CD4-positive, alpha-beta T cell treated with Interleukin-4 for 4 hours (primary cell): ENCODE data around the gene SLC38A10.
"Not testable (repeated sequence)": the region's sequence is repeated elsewhere in the genome, so short reads cannot be mapped to it uniquely, and the experiment has no call there.

Experiments used
- DNase-seq: peaks from one replicate; pipeline ENCODE4 v3.0.0-alpha.2; 2020

SLC38A10 gene

DNA sequence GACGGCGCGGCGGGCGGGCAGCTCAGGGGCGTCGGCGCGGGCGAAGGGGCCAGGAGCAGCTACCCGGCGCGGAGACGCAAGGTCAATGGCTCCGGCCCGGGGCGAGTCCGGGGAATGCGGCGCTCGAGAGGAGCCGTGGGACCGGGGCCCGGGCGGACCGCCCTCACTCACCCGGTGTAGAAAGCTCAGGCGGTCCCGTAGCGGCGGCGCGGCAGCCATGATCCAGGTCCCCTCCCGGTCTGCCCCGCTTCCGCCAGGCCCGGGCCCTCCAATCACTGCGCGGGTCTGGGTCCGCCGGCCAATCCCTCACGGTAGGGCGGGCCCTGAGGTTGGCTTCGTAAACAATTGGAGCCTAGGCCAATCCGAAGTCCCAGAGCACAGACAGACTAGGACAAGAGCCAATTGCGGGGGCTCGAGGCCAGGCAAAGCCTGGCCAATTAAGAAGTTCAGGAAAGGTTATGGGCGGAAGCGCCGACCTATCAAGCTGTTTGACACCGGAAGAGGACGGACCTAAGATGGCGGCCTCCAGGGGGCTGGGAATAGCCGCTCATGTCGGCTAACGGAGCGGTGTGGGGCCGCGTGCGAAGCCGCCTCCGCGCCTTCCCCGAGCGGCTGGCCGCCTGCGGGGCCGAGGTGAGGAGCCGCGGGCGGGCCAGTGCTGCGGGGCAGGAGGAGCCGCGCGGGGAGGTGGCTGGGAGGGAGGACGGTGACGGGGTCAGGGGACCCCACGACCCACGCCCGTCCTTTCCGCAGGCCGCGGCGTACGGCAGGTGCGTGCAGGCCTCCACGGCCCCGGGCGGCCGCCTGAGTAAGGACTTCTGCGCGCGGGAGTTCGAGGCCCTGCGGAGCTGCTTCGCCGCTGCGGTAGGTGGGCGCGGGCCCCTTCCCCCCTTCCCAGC lies 56.0 kb downstream of the SLC38A10 start, which contains the start of the genes NDUFAF8 and TEPSIN:
TSS of gene NDUFAF8 (plus strand) at position 504 of the 899 bp plus-strand sequence. CDS start at position 550, 46 bp downstream.
TSS of gene TEPSIN (minus strand) at position 241 of the 899 bp plus-strand sequence. CDS start at position 219, 22 bp downstream.
- DNase-seq = peak; percentile 98

DNA sequence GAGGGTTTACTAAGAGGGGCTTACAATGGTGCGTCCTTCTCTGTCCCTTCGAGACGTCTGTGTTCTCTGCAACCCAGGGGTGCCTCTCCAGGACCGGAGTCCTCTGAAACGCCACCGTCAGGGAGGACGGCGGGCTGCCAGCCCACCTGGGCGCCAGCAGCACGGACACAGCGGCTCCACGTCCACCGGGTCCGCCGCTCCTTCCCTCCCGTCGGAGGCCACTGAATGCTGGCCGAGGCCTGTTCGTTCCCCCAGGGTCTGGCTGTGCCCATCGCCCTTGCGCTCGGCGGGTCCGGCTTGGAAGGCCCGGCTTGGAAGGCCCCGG lies 56.7 kb downstream of the SLC38A10 start:
- DNase-seq = no peak

GRCh38 chr17:81237591-81238489 lies 57.3 kb downstream of the SLC38A10 start:
- no peak for DNase-seq

DNA sequence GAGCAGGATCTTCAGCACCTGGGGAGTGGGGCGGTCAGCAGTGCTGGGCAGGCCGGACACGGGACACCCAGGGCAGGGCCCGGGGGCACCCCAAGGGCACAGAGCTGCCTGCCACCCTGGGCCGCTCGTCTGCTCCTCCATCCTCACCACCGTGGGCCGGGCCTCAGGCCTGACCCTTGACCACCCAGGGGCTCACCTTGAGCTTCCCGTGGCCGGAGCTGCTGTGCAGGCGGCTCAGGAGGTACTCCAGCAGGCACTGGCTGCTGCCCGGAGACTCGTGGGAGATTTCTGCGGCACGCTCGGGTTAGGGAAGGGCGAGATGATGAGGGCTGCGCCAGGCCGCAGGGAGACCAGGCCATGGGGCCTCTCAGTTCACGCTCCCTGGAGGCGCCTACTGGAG lies 58.3 kb downstream of the SLC38A10 start:
- no peak for DNase-seq

DNA sequence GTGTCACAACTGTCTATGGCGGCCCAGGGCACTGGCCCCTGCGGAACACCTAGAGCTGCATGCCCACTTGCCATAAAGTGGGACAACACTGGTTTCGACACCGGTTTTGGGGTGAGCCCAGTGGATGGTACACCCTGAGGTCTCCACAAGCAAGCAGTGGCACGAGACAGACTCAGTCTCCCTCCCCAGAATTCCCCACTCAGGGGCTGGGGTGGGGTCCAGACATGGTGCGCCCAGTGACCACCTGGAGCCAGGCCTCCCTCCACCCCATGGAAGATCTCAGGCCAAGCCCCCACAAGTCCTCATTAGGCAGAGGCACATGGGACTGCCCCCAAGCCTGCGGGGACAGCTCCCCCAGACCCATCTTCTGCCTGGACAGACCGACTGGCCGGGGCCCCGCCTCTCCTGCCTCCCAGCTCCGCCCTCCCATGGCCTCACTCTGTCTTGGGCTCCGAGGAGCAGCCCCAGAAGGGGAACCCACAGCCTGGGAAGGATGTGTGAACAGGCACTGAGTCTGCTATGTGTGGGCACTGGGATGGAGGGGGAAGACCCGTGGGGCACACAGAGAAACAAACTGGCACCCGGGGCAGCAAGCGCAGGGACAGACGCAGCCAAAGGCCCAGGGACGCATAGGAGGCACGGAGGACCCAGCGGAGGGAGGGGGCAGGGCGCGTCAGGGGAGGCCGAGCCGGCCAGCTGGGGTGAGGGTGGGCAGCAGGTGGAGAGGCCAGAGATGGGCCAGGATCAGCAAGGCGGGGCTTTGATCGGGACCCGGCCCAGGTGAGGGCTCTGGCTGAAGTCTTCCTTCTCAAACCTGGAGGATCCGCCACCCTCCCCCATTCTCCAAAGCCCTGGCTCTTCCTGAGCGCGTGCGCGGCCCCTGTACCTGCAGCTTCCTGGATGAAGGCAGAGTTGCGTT lies 59.0 kb downstream of the SLC38A10 start:
- DNase-seq = no peak

DNA sequence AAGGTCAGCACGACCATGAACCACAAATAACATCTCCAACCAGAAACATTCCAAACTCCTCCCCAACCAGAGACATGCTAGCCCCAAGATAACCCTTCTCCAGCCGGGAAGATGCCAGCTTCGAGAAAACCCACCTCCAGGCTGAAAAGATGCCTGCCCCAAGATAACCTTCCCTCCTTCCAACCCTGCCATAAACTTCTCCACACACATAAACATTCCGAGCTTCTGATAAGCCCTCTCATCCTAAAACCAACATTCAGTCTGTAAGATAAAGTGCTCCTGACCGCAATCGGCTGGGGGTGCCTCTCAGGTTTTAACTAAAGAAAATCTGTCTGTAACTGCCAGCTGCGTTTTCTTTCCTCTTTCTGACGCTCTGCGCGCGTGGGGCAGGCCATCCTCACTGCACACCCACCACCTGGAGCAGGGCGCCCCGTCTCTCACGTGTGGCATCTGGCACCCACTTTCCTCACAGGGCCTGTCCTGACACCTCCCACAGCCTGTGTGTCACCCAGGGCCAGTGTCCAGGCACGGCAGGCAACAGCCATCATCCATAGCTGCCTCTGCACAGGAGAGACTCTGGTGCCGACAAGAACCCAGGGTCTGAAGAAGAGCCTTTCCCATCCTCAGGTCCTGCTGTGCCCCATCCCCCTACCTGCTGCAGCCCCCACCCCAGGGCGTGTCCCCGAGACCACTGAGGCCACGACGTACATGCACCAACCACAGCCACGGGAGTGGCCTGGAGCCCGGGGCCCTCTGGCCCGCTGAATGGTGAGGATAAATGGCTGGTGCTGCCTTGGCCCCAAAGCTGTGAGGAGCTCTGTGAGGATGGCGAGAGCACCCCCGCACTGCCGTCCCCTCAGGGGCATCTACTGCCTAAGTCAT lies 59.9 kb downstream of the SLC38A10 start:
- no peak for DNase-seq

GRCh38 chr17:81234506-81234855 lies 60.6 kb downstream of the SLC38A10 start:
- no peak for DNase-seq

DNA sequence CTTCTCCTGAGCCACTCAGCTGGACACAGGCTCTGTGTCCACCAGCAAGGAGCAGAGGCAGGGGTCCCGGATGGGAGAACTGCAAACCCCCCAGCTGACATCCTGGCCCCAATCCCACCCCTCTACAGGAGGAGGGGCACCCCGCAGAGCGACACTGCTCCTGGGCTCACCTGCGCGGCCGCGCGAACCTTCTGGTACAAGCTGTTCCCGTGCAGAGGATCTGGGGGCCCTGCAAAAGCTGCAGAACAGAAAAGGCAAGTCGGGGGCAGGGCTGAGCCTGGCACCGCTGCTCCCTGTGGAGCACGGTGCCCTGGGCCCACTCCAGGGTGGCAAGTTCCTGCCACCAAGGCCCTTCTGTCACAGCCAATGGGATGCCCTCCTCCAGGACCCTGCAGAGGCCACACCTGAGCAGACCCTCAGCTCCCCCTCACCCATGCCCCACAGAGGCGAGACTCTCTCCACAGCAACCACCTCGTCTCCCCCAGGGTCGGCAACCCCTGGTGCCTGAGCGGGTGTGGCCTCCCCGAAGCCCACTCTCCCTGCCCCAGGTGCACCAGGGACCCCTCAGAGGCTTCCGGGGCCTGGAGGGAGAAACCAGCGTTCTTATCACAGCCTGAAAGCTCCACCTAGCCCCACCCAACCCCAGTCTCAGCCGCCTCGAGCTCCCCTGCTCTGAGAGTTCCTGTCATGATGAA lies 61.1 kb downstream of the SLC38A10 start:
- DNase-seq = no peak

DNA sequence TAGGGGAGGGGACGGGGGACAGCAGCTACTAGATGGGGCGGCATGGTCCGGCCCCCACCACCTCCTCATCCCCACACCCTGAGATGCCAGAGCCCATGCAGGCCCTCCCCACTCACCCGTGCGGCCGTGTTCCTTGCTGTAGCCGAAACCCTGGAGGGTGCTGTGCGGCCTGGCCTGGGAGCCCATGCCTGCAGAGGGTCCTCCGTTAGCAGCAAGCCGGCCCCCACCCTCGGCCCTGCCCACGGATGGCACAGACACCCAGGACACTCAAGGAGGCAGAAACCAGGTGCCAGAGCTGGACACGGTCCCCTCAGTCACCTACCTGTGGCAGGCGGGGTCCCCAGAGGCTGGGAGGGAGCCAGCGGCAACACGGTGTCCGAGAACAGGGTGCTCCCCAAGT lies 61.8 kb downstream of the SLC38A10 start:
- DNase-seq = no peak

GRCh38 chr17:81232616-81233241 lies 62.4 kb downstream of the SLC38A10 start:
- no peak for DNase-seq

GRCh38 chr17:81231766-81232581 lies 63.1 kb downstream of the SLC38A10 start:
- DNase-seq = no peak

GRCh38 chr17:81231121-81231645 lies 63.9 kb downstream of the SLC38A10 start:
- DNase-seq = no peak

DNA sequence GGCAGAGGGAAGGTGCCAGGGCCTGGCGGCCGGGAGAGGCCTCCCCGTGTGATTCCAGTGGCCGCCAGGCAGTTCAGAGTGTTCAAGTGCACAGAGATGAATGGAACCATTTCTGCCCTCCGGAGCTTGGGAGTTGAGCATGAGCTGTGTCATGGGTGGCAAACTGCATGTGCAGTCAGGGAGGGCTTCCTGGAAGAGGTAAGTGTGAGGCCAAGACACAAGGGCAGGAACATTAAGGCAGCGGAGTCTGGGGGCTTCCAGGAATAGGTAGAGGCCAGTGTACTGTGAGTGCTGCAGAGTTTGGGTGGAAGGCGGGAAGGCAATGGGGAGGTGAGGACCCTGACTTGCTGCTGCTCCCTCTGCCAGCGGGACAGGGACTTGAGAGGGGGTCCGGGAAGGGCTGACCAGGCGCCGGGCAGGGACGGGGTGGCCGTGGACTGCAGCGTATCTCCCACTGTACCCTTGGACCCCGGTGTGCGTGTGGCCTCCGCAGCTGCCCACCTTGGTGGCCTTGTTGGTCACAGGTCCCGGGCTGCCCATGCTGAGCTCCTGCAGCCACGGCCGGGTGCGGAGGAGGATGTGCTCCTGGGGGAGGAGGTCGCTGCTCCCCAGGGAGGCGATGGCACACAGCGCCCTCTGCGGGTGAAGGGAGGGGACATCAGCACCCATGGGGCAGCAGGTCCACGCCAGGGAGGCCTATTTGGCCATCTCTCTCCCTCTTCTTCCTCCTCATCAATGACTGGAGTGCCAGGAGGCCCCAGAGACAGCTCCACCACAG lies 64.9 kb downstream of the SLC38A10 start:
- no peak for DNase-seq

GRCh38 chr17:81229666-81229920 lies 65.5 kb downstream of the SLC38A10 start:
- no peak for DNase-seq

DNA sequence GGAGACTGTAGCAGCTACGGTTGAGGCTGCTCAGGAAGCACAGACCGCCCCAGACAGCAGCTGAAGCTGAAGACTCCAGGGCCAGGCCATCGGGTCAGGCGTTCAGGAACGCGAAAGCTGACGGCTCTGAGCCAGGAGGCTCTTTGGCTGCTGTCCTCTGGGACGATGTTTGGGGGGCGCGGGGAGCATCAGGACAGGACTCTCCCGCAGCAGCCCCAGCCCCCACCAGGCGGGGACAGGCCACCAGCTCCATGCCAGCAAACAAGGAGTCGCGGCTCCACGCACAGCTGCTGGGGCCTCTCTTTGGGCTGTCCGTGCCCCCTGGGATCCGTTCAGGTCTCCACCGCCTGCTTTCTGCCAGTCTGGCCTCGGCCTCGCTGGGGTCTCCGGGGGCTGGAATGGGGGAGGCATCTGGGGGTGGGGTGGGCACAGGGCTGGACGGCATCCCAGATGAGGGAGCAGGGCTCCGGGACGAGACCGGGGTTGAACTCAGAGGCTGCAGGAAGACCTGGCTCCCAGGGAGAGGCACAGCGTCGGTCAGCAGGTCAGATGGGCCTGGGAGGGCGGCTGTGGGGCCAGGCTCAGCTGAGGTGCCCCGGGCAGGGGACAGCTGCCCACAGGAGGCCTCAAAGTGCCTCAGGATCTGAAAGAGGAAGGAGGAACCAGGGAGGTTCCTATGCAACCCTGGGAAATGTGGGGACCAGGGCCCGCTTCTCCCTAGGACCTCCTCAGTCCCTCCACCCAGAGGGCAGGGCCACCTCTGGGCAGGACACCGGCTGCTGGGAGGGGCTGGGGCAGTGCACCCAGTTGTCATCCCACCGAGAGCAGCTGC lies 66.1 kb downstream of the SLC38A10 start:
- DNase-seq = no peak

DNA sequence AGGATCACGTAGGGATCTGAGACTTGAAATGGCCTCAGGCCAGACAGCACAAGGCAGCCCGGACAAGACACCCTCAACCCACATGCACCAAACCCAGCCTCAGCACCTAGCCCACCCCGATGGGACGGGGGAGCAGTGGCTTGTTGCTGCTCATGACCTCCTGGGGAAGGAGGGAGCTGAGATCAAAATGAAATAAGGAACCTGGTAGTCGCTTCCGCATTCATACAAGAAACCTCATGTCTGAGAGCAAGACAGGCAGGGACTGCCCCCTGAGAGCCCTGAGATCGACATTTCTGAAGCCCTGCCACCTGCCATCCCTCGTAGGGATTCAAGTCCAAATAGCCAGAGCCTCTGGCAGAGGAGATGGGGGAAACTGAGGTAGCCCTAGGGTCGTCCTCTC lies 66.7 kb downstream of the SLC38A10 start:
- DNase-seq = no peak

GRCh38 chr17:81227630-81228029 lies 67.5 kb downstream of the SLC38A10 start:
- DNase-seq = not testable (repeated sequence)

DNA sequence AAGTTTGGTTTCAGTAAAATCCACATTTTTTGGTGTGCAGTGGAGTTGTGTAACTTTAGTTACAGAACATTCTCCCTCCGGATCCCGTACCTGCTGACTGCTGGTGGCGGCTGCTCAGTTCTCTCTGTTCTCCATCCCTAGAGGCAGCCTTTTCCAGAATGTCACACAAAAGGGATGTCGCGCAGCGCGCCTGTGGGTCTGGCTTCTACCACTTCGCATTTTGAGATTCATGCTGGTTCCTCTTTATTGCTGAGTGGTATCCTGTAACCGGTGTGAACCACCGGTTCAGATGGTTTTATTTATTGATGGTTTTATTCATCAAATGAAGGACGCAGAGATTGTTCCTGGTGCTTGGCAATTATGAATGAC lies 71.4 kb downstream of the SLC38A10 start:
- DNase-seq = no peak
